WTC11 (cell line): ENCODE data around the gene NBL1.

Experiments used
- RELA ChIP-seq: sonication (generic); formaldehyde crosslinking; IDR thresholded peaks from 2 replicates; pipeline ENCODE4 v1.8.1; 2022; ENCODE audit warnings: missing genetic modification reagents, mild to moderate bottlenecking, borderline replicate concordance
- TP53 ChIP-seq: sonication (generic); formaldehyde crosslinking; IDR thresholded peaks from 2 replicates; pipeline ENCODE4 v1.8.1; 2023; ENCODE audit warnings: mild to moderate bottlenecking, missing genetic modification reagents
- USF1 ChIP-seq: sonication (generic); formaldehyde crosslinking; IDR thresholded peaks from 2 replicates; pipeline ENCODE4 v1.8.0; 2022; ENCODE audit warnings: mild to moderate bottlenecking, missing genetic modification reagents

- TF ChIP-seq RELA (CRISPR knock-in tag) (no peak), TP53 (no peak), USF1 (no peak)
These were observed 34.9 kb downstream of the NBL1 start for GRCh38 chr1:19678931-19679453.
